Measurements from ENCODE around the gene CYCS.

- no peak for TF ChIP-seq YY1 (IDR thresholded peaks at IDR 0.05; ENCODE audit: insufficient read depth, insufficient read length)
- no peak for TF ChIP-seq ZNF274 (IDR thresholded peaks at IDR 0.05; ENCODE audit: low read depth, low read length)
These were observed 26.7 kb upstream of the CYCS start for GRCh38 chr7:25151773-25152172.
